Measurements from ENCODE around the gene CFAP61.

DNA sequence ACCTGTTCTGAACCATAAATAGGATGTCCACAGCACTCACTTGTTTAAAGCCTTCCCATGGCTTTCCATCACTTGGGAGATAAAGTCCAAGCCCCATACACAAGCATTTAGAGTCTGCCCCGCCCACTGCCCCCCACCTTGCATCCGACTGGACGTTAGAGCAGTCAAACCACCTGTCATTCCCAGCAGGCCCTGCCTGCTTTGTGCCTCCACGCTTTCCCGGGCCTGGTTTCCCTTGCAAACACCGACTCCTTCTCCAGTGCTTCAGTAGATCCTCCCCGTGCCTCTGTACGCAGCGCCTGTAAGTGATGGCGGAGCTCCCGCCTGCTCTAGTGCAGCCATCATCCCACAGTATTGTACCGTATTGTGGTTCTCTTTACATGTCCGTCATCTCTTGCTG is 277.2 kb downstream of the CFAP61 start:
- TF ChIP-seq, protein P1, sequence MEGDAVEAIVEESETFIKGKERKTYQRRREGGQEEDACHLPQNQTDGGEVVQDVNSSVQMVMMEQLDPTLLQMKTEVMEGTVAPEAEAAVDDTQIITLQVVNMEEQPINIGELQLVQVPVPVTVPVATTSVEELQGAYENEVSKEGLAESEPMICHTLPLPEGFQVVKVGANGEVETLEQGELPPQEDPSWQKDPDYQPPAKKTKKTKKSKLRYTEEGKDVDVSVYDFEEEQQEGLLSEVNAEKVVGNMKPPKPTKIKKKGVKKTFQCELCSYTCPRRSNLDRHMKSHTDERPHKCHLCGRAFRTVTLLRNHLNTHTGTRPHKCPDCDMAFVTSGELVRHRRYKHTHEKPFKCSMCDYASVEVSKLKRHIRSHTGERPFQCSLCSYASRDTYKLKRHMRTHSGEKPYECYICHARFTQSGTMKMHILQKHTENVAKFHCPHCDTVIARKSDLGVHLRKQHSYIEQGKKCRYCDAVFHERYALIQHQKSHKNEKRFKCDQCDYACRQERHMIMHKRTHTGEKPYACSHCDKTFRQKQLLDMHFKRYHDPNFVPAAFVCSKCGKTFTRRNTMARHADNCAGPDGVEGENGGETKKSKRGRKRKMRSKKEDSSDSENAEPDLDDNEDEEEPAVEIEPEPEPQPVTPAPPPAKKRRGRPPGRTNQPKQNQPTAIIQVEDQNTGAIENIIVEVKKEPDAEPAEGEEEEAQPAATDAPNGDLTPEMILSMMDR (IDR thresholded peaks at IDR 0.05; ENCODE audit: insufficient read depth, low read depth, low read length): no peak
- TF ChIP-seq EZH2 (IDR thresholded peaks at IDR 0.05; ENCODE audit: insufficient read depth, low read length): no peak

All from astrocyte (in vitro differentiated cells and primary cell).